Left lobe of liver (tissue), 2 donors: ENCODE measurements around the gene ADK. TPM values are rescaled to one million over a fixed set of nuclear protein-coding genes. Genes with fewer than 3 reads are reported as not detected.

Experiments
- ATAC-seq: fragments of 200-7000 bp; cut with Tn5 transposase; one replicate; pipeline ENCODE4 v1.9.1; 2020; ENCODE audit warnings: mild to moderate bottlenecking, moderate library complexity
- DNase-seq: peaks from one replicate; pipeline ENCODE4 v3.0.0-alpha.2; 2020; ENCODE audit warnings: low spot score
- total RNA-seq: library from RNA; stranded (reverse); gene quantifications from one replicate; pipeline ENCODE4 v1.2.1, GENCODE V29; 2021
- donor health status: DM: no; HTN: no; CAD: no; lungs with moderate emphysema.
- donor health status: DM: no; HTN: yes; CAD: no.

The ADK gene
- total RNA-seq, 1 donor from 2014 or later: 76.2 TPM

GRCh38 chr10:74231375-74231774 lies 80.4 kb downstream of the ADK start:
- no peak for ATAC-seq
- DNase-seq: no peak

- DNase-seq: no peak
- no peak for ATAC-seq
Observed at GRCh38 chr10:74233281-74233680, 82.3 kb downstream of the ADK start.

GRCh38 chr10:74234569-74234968 lies 83.5 kb downstream of the ADK start:
- DNase-seq: no peak
- peak; percentile 44 for ATAC-seq

- DNase-seq (no peak), ATAC-seq (no peak)
Observed at GRCh38 chr10:74238031-74238431, 87.0 kb downstream of the ADK start.

- no peak for ATAC-seq
Observed at GRCh38 chr10:74238516-74238915, 87.5 kb downstream of the ADK start.

GRCh38 chr10:74243067-74243466 lies 92.0 kb downstream of the ADK start:
- DNase-seq: no peak
- ATAC-seq: peak; percentile 35

More at GRCh38 chr10:74238516-74238915, 87.5 kb downstream of the ADK start:
- no peak for DNase-seq

- DNase-seq (no peak), ATAC-seq (peak; percentile 20)
Observed at GRCh38 chr10:74244097-74244685, 93.2 kb downstream of the ADK start.

- no peak for ATAC-seq
Observed at GRCh38 chr10:74244807-74245206, 93.8 kb downstream of the ADK start.

GRCh38 chr10:74246495-74246894 lies 95.5 kb downstream of the ADK start:
- DNase-seq (no peak), ATAC-seq (no peak)

More at GRCh38 chr10:74244807-74245206, 93.8 kb downstream of the ADK start:
- DNase-seq: no peak

GRCh38 chr10:74249865-74250264 lies 98.8 kb downstream of the ADK start:
- ATAC-seq: no peak
- no peak for DNase-seq

GRCh38 chr10:74255214-74255613 lies 104.2 kb downstream of the ADK start:
- DNase-seq: no peak
- ATAC-seq: no peak

- peak; percentile 36 for ATAC-seq
Observed at GRCh38 chr10:74255888-74256357, 104.9 kb downstream of the ADK start.

GRCh38 chr10:74262856-74263255 lies 111.8 kb downstream of the ADK start:
- ATAC-seq: no peak
- no peak for DNase-seq

More at GRCh38 chr10:74255888-74256357, 104.9 kb downstream of the ADK start:
- DNase-seq: no peak

GRCh38 chr10:74263996-74264395 lies 113.0 kb downstream of the ADK start:
- ATAC-seq (no peak), DNase-seq (no peak)

GRCh38 chr10:74272288-74272687 lies 121.3 kb downstream of the ADK start:
- DNase-seq (no peak), ATAC-seq (no peak)

GRCh38 chr10:74275755-74276290 lies 124.8 kb downstream of the ADK start:
- DNase-seq: no peak
- no peak for ATAC-seq

GRCh38 chr10:74276416-74276815 lies 125.4 kb downstream of the ADK start:
- DNase-seq (no peak), ATAC-seq (no peak)

GRCh38 chr10:74282151-74282847 lies 131.3 kb downstream of the ADK start:
- DNase-seq (no peak), ATAC-seq (no peak)

GRCh38 chr10:74282848-74283210 lies 131.8 kb downstream of the ADK start:
- no peak for DNase-seq
- no peak for ATAC-seq

- DNase-seq (no peak), ATAC-seq (no peak)
Observed at GRCh38 chr10:74289188-74289587, 138.2 kb downstream of the ADK start.

GRCh38 chr10:74289951-74290350 lies 138.9 kb downstream of the ADK start:
- ATAC-seq (no peak), DNase-seq (no peak)

GRCh38 chr10:74290708-74291107 lies 139.7 kb downstream of the ADK start:
- DNase-seq (no peak), ATAC-seq (no peak)
